WI38 (cell line): Measurements from ENCODE around the gene SEMA6A.

Experiments used
- H3K4me3 ChIP-seq: 2 replicates; pipeline ENCODE4 v1.5.1; 2011; ENCODE audit warnings: low read depth, mild to moderate bottlenecking, control low read depth, low read length
- TF ChIP-seq, protein P1 (sequence below): IDR thresholded peaks from 2 replicates; pipeline ENCODE4 v1.5.1; 2012; ENCODE audit warnings: low read depth, mild to moderate bottlenecking, control low read depth, low read length

Gene SEMA6A

DNA sequence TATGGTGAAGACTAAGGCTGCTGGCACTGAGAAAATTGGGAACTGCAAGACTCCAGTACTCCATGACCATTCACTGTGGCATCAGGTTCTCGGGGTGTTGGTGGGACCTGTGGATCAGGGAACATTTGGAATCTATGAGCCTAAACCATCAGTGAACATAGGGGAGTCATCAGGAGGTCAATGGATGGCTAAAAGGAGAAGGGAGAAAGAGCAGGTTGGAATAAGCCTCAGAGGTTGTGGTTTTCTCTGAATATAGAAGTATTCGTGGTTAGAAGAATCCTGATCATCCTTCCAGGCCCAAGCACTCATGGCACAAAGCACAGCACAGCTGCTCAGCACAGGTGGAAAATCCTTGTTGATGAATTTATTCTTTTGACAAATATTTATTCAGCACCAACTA lies 156.6 kb downstream of the SEMA6A start:
- TF ChIP-seq, protein P1, sequence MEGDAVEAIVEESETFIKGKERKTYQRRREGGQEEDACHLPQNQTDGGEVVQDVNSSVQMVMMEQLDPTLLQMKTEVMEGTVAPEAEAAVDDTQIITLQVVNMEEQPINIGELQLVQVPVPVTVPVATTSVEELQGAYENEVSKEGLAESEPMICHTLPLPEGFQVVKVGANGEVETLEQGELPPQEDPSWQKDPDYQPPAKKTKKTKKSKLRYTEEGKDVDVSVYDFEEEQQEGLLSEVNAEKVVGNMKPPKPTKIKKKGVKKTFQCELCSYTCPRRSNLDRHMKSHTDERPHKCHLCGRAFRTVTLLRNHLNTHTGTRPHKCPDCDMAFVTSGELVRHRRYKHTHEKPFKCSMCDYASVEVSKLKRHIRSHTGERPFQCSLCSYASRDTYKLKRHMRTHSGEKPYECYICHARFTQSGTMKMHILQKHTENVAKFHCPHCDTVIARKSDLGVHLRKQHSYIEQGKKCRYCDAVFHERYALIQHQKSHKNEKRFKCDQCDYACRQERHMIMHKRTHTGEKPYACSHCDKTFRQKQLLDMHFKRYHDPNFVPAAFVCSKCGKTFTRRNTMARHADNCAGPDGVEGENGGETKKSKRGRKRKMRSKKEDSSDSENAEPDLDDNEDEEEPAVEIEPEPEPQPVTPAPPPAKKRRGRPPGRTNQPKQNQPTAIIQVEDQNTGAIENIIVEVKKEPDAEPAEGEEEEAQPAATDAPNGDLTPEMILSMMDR, result no peak
- H3K4me3 ChIP-seq, result no peak overlapping the region

DNA sequence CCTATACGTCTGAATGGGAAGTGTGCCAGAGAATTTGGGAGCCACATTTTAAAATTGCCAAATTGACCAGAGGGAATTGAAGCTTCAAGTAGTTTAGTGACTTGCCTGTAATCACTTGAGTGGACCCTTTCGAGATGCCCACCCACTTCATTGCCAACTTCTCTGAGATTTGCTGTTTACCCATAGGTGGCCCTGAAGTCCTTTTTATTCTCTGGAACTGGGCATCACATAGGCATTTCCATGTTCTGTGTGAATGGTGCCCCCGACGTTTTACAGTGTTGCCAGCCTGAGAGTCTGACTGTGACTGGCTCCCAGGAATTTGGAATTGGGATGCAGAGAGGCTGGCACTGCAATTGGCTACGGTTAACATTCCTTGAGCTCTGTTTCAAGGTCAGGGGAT lies 158.6 kb downstream of the SEMA6A start:
- TF ChIP-seq, protein P1, result no peak
- H3K4me3 ChIP-seq, result no peak overlapping the region

GRCh38 chr5:116415182-116415581 lies 159.4 kb downstream of the SEMA6A start:
- no peak overlapping the region for H3K4me3 ChIP-seq
- TF ChIP-seq, protein P1, result no peak

DNA sequence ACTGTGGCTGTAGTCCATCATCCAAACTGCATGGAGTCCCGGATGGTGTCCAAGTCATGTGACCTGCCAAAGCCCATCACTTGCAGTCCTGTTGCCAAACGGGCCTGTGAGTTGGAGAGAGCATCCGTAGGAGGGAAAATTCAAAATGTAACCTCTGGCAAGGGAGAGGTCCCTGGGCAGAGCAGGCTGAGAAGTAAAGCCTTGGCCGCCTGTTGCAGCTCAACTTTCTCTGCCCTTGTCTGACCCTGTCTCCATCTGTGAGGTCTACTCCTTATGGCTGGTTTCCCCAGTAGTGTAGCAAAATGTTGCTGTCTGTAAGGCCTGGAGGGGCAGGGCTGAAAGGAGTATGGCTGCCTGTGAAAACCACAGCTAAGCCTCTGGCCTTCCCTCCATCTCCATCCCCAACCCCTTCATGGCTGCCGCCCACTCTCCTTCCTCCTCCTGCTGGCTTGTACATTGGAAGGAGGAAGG lies 163.5 kb downstream of the SEMA6A start:
- TF ChIP-seq, protein P1, result no peak
- H3K4me3 ChIP-seq, result no peak overlapping the region

GRCh38 chr5:116410336-116410890 lies 164.2 kb downstream of the SEMA6A start:
- TF ChIP-seq, protein P1, result no peak
- H3K4me3 ChIP-seq, result no peak overlapping the region

DNA sequence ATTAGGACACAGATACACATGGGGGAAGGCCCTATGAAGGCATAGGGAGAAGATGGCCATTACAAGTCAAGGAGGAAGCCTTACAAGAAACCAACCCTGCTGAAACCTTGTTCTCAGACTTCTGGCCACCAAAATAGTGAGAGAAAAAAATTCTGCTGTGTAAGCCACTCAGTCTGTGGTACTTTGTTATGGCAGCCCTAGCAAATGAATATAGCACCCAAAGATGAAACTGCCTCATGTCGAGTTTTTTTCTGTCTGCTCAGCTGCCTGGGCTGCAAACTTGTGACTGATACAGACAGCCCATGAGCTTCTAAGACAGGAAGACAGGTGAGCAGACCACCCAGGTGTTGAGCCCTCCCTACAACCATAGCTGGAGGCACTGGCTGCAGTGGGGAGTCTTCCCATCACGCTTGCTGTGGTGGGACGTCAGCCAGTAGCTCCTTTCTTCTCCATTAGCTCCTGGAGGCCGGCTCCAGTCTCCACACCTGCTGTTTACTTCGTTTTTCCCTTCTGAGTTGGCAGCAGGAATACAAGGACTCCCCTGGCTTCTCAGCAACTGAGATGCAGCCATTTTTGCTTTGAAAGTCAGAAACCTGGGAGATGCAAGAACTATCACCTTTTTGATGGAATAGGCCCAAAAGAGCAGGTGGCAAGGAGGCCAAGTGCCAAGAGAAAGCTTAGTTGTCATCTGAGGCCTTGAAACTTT lies 164.9 kb downstream of the SEMA6A start:
- TF ChIP-seq, protein P1, result no peak
- H3K4me3 ChIP-seq, result no peak overlapping the region

- no peak overlapping the region for H3K4me3 ChIP-seq
Measured at GRCh38 chr5:116406306-116407041, 168.1 kb downstream of the SEMA6A start.

More at GRCh38 chr5:116406306-116407041, 168.1 kb downstream of the SEMA6A start:
- TF ChIP-seq, protein P1, result no peak
